Measurements from ENCODE around the gene ELL2.

- TF ChIP-seq CTCF (conservative IDR thresholded peaks at IDR 0.05 in 1 of 2, IDR thresholded peaks at IDR 0.05 in 1 of 2; ENCODE audit: low read depth in 1 of 2, low read length in 2 of 2) = no peak
- no peak for TF ChIP-seq EZH2 (IDR thresholded peaks at IDR 0.05; ENCODE audit: low read length, missing control alignments)
These were observed 4.8 kb downstream of the ELL2 start for GRCh38 chr5:95956900-95957293.

Data from fibroblast of lung (primary cell).